H1 (cell line): ENCODE data around the gene CPED1. TPM values are rescaled to one million over a fixed set of nuclear protein-coding genes. Genes with fewer than 3 reads are reported as not detected.

Experiments
- HDAC6 ChIP-seq: IDR thresholded peaks from one replicate; pipeline ENCODE4 v1.7.1; 2012; ENCODE audit warnings: low read depth, mild to moderate bottlenecking, inconsistent platforms, low read length, moderate library complexity
- NANOG ChIP-seq: IDR thresholded peaks from 2 replicates; pipeline ENCODE4 v1.6.1; 2011; ENCODE audit warnings: low read length, low read depth, mild to moderate bottlenecking, inconsistent platforms; ENCODE audit not compliant: insufficient read depth, poor library complexity, severe bottlenecking
- polyA plus RNA-seq, 7 experiments: library from polyadenylated mRNA; depleted of rRNA in 3 of 7; stranded (reverse) in 5 of 7; unstranded in 2 of 7; fragments of >200 nt in 5 of 7; fragments of 200-250 nt in 2 of 7; gene quantifications; 1 replicate in 5 of 7; 2 replicates in 1 of 7; 4 replicates in 1 of 7; pipeline versions ENCODE4 v1.2.1 to v1.2.3, GENCODE V29; 2011 to 2013; ENCODE audit warnings: missing spikeins in 2 of 7, mixed read lengths in 2 of 7
- total RNA-seq: library from RNA; stranded (reverse); fragmentation: NEBNext Ultra II Directional; extraction: Animal tissue kit (Norgen Biotek cat#: 25700); gene quantifications from 2 replicates; pipeline ENCODE4 v1.2.1, GENCODE V29; 2021
- TF ChIP-seq, protein P1 (sequence below), 3 experiments: IDR thresholded peaks; 1 replicate in 2 of 3; 2 replicates in 1 of 3; pipeline versions ENCODE4 v1.5.1 to v1.6.1; 2011; ENCODE audit warnings: low read length in 3 of 3, mild to moderate bottlenecking in 3 of 3, inconsistent platforms in 2 of 3, low read depth in 1 of 3, moderate library complexity in 1 of 3; ENCODE audit not compliant: insufficient read depth in 1 of 3; ENCODE audit errors: control extremely low read depth in 1 of 3

CPED1 gene
- total and polyA plus RNA-seq, 2 of the 8 experiments (the other 6 are each of a cell fraction or from before 2014, with no cell fraction given): 0.08 to 0.39 TPM

DNA sequence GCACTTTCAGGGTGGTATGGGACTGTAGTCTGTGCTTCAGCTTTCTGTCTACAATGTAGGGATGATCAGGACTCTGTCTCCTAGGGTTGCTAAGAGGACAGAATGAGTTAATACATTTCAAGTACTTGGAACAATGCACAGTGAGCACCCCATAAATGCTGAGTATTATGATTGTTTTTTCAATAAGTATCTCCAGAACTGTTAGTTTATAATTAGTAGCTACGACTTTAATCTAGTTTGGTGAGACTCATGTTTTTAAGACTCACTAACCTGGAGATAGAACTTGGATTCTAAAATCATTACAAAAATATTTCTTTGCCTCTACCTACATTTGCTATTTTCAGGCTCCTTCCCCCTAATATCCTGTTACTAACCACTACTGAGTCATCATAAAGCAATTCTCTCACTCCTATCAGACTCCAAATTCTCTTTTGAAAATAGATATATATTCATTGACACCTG, 95.3 kb downstream of the CPED1 start (continued):
- TF ChIP-seq, protein P1, sequence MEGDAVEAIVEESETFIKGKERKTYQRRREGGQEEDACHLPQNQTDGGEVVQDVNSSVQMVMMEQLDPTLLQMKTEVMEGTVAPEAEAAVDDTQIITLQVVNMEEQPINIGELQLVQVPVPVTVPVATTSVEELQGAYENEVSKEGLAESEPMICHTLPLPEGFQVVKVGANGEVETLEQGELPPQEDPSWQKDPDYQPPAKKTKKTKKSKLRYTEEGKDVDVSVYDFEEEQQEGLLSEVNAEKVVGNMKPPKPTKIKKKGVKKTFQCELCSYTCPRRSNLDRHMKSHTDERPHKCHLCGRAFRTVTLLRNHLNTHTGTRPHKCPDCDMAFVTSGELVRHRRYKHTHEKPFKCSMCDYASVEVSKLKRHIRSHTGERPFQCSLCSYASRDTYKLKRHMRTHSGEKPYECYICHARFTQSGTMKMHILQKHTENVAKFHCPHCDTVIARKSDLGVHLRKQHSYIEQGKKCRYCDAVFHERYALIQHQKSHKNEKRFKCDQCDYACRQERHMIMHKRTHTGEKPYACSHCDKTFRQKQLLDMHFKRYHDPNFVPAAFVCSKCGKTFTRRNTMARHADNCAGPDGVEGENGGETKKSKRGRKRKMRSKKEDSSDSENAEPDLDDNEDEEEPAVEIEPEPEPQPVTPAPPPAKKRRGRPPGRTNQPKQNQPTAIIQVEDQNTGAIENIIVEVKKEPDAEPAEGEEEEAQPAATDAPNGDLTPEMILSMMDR (IDR thresholded peaks at IDR 0.05; ENCODE audit: control extremely low read depth in 1 of 3, insufficient read depth in 1 of 3, low read depth in 1 of 3, low read length in 3 of 3): no peak
- TF ChIP-seq HDAC6 (no peak), NANOG (no peak)
